Activated effector memory CD4-positive, alpha-beta T cell treated with anti-CD3 and anti-CD28 coated beads, Interleukin-2, amount 50 U/mL, for 16 hours (primary cell): ENCODE measurements around the gene TRAPPC3.
"Not testable (repeated sequence)": the region's sequence is repeated elsewhere in the genome, so short reads cannot be mapped to it uniquely, and the experiment has no call there.

Source experiments
- DNase-seq: peaks from one replicate; pipeline ENCODE4 v3.0.0-alpha.2; 2020

TRAPPC3 gene

GRCh38 chr1:36165145-36165544 lies 15.9 kb upstream of the TRAPPC3 start:
- DNase-seq: no peak

- DNase-seq: no peak
Observed at GRCh38 chr1:36164361-36164760, 15.1 kb upstream of the TRAPPC3 start.

GRCh38 chr1:36163426-36163825 lies 14.1 kb upstream of the TRAPPC3 start:
- DNase-seq: no peak

- DNase-seq: no peak
Observed at GRCh38 chr1:36162680-36163239, 13.5 kb upstream of the TRAPPC3 start.

GRCh38 chr1:36161641-36162531 lies 12.6 kb upstream of the TRAPPC3 start:
- peak; percentile 78 for DNase-seq

- peak; percentile 86 for DNase-seq
Observed at GRCh38 chr1:36160949-36161485, 11.7 kb upstream of the TRAPPC3 start.

- DNase-seq: no peak
Observed at GRCh38 chr1:36160388-36160948, 11.2 kb upstream of the TRAPPC3 start.

GRCh38 chr1:36159614-36160387 lies 10.5 kb upstream of the TRAPPC3 start:
- no peak for DNase-seq

- not testable (repeated sequence) for DNase-seq
Observed at GRCh38 chr1:36158827-36159252, 9.6 kb upstream of the TRAPPC3 start.

GRCh38 chr1:36157973-36158826 lies 8.9 kb upstream of the TRAPPC3 start:
- DNase-seq: no peak

- DNase-seq: no peak
Observed at GRCh38 chr1:36157115-36157903, 8.0 kb upstream of the TRAPPC3 start.

- DNase-seq: peak; percentile 86
Observed at GRCh38 chr1:36156329-36157114, 7.2 kb upstream of the TRAPPC3 start.

- peak; percentile 94 for DNase-seq
Observed at GRCh38 chr1:36155408-36156328, 6.4 kb upstream of the TRAPPC3 start, which contains the start of gene MAP7D1. Gene MAP7D1, plus strand, starts transcription at chr1:36156160. Its CDS starts 258 bp downstream, at chr1:36156418.

GRCh38 chr1:36154765-36155407 lies 5.6 kb upstream of the TRAPPC3 start:
- DNase-seq: no peak

- no peak for DNase-seq
Observed at GRCh38 chr1:36154335-36154734, 5.0 kb upstream of the TRAPPC3 start.

- no peak for DNase-seq
Observed at GRCh38 chr1:36153476-36153875, 4.2 kb upstream of the TRAPPC3 start.

GRCh38 chr1:36151845-36152203 lies 2.5 kb upstream of the TRAPPC3 start:
- peak; percentile 86 for DNase-seq

GRCh38 chr1:36151134-36151844 lies 2.0 kb upstream of the TRAPPC3 start:
- DNase-seq: no peak
